Measurements from ENCODE around the gene PDGFB. TPM values are rescaled to one million over a fixed set of nuclear protein-coding genes. Genes with fewer than 3 reads are reported as not detected.

Gene PDGFB
- total and polyA plus RNA-seq, 2 experiments from 2014 or later = 2.5 to 4.3 TPM

DNA sequence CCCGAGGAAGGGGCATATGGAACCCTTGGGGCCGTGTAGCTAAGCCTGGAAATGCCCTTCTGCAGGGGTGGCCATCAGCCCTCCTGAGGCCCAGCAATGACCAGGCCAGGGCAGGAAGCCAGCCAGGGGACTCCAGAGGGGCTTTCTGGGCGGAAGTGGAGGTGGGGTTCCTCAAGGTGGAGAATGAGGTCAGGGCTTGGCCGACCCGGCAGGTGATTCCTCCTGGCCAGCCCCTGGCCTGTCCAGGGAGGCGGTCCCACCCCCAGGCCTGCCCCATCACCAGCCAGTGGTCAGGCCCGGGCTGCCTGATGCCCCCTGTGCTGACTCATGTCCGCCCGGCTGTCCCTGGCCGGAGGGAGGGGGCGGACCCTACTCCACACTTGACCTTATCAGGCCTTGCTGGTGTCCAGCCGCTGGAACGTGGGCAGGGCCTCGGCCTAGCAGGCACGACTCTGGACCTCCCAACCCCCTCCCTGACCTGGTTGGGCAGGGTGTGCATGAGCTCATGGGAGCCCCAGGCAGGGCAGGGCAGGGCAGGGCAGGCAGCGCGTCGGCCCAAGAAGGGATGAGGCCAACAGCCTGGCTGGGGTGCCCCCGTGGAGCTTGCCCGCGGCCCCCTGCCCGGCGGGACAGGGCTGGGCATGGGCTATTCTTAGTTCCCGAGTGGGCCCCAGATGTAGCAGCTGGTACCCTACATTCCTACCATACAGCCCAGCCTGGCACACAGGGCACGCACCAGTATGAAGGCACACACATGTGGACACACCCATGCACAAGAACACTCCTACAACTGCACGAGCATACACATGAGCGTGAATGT is 38.8 kb upstream of the PDGFB start:
- no peak for TF ChIP-seq EZH2phosphoT487 (IDR thresholded peaks at IDR 0.05; ENCODE audit: low read depth, severe bottlenecking, unreplicated experiment)
- TF ChIP-seq EZH2 (IDR thresholded peaks at IDR 0.05; ENCODE audit: borderline replicate concordance) = no peak
- no peaks in the 10 kb centered on the region for H3K9me2 ChIP-seq (replicated peaks; ENCODE audit: insufficient read depth)
- H3K9me3 ChIP-seq (ENCODE audit: low read depth) = no peaks in the 10 kb centered on the region
- no peak overlapping the region for H3K4me3 ChIP-seq
- no peaks in the 10 kb centered on the region for H3K27me3 ChIP-seq
- H3K79me2 ChIP-seq = no peaks in the 10 kb centered on the region
- WGBS (ENCODE audit: low lambda C conversion rate, missing lambda C conversion rate) = 78% methylated on average over 27 of the region's 27 CpGs
- no peak overlapping the region for H3K27ac ChIP-seq
- H3K4me1 ChIP-seq (ENCODE audit: insufficient read depth) = no peaks in the 10 kb centered on the region
- no peak overlapping the region for H2AFZ ChIP-seq
- peak; percentile 54 for DNase-seq (ENCODE audit: low spot score)
- H3K4me2 ChIP-seq = no peak overlapping the region
- H4K20me1 ChIP-seq (ENCODE audit: insufficient read depth, poor library complexity, severe bottlenecking) = no peaks in the 10 kb centered on the region
- no peaks in the 10 kb centered on the region for H3K36me3 ChIP-seq (replicated peaks; ENCODE audit: insufficient read depth, low read depth)

DNA sequence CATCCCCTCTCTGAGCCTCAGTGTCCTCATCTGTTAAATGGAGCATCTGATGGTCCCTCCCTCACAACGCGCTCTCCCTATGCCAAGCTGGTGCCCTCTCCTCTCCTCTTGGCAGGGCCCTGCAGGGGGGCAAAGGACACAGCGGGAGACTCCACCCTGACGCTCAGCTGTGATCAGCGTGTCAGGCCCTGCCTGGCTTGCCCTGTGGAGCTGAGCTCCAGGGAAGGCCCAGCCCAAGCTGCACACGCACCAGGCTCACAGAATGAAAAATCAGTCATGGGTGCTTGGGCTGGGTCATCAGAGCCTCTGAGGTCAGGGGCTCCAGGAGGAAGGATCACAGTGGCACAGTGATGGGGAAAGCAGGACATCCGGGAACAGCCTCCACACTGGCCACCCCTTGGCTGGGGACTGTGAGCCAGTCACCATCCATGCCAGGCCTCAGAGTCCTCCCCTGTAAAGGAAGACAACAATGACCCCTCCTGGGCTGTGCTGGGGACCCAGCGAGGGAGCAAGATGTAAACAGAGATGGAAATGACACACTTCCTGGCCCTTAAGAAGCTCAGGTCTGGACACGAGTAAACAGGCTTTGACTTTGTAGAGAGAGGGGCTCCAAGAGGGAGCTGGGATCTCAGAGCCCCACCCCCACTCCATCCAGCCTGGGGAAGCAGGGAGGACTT is 38.0 kb upstream of the PDGFB start:
- H3K27ac ChIP-seq = no peak overlapping the region
- no peaks in the 10 kb centered on the region for H3K27me3 ChIP-seq
- no peak for DNase-seq (ENCODE audit: low spot score)
- no peaks in the 10 kb centered on the region for H3K36me3 ChIP-seq (replicated peaks; ENCODE audit: insufficient read depth, low read depth)
- H3K9me2 ChIP-seq (replicated peaks; ENCODE audit: insufficient read depth) = no peaks in the 10 kb centered on the region
- H2AFZ ChIP-seq = no peak overlapping the region
- H3K79me2 ChIP-seq = no peaks in the 10 kb centered on the region
- no peak overlapping the region for H3K4me2 ChIP-seq
- no peaks in the 10 kb centered on the region for H3K4me1 ChIP-seq (ENCODE audit: insufficient read depth)
- H3K4me3 ChIP-seq = no peak overlapping the region
- WGBS (ENCODE audit: low lambda C conversion rate, missing lambda C conversion rate) = 83% methylated on average over 9 of the region's 9 CpGs
- H4K20me1 ChIP-seq (ENCODE audit: insufficient read depth, poor library complexity, severe bottlenecking) = no peaks in the 10 kb centered on the region
- TF ChIP-seq, protein P1, sequence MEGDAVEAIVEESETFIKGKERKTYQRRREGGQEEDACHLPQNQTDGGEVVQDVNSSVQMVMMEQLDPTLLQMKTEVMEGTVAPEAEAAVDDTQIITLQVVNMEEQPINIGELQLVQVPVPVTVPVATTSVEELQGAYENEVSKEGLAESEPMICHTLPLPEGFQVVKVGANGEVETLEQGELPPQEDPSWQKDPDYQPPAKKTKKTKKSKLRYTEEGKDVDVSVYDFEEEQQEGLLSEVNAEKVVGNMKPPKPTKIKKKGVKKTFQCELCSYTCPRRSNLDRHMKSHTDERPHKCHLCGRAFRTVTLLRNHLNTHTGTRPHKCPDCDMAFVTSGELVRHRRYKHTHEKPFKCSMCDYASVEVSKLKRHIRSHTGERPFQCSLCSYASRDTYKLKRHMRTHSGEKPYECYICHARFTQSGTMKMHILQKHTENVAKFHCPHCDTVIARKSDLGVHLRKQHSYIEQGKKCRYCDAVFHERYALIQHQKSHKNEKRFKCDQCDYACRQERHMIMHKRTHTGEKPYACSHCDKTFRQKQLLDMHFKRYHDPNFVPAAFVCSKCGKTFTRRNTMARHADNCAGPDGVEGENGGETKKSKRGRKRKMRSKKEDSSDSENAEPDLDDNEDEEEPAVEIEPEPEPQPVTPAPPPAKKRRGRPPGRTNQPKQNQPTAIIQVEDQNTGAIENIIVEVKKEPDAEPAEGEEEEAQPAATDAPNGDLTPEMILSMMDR (IDR thresholded peaks at IDR 0.05; ENCODE audit: poor library complexity) = no peak
- TF ChIP-seq EZH2phosphoT487 (IDR thresholded peaks at IDR 0.05; ENCODE audit: low read depth, severe bottlenecking, unreplicated experiment) (no peak), EZH2 (IDR thresholded peaks at IDR 0.05; ENCODE audit: borderline replicate concordance) (no peak)
- no peaks in the 10 kb centered on the region for H3K9me3 ChIP-seq (ENCODE audit: low read depth)

- H3K9me3 ChIP-seq (ENCODE audit: low read depth) = no peaks in the 10 kb centered on the region
- H3K27ac ChIP-seq = no peak overlapping the region
- H3K4me2 ChIP-seq = no peak overlapping the region
- no peaks in the 10 kb centered on the region for H3K79me2 ChIP-seq
- H3K4me3 ChIP-seq = no peak overlapping the region
- H2AFZ ChIP-seq = no peak overlapping the region
- TF ChIP-seq, protein P1 (IDR thresholded peaks at IDR 0.05; ENCODE audit: poor library complexity) = no peak
- TF ChIP-seq EZH2phosphoT487 (IDR thresholded peaks at IDR 0.05; ENCODE audit: low read depth, severe bottlenecking, unreplicated experiment) (no peak), EZH2 (IDR thresholded peaks at IDR 0.05; ENCODE audit: borderline replicate concordance) (no peak)
- H3K36me3 ChIP-seq (replicated peaks; ENCODE audit: insufficient read depth, low read depth) = no peaks in the 10 kb centered on the region
- H3K9me2 ChIP-seq (replicated peaks; ENCODE audit: insufficient read depth) = no peaks in the 10 kb centered on the region
- no peaks in the 10 kb centered on the region for H3K4me1 ChIP-seq (ENCODE audit: insufficient read depth)
- no peak for DNase-seq (ENCODE audit: low spot score)
- H4K20me1 ChIP-seq (ENCODE audit: insufficient read depth, poor library complexity, severe bottlenecking) = no peaks in the 10 kb centered on the region
- WGBS (ENCODE audit: low lambda C conversion rate, missing lambda C conversion rate) = 87% methylated on average over 6 of the region's 6 CpGs
- no peaks in the 10 kb centered on the region for H3K27me3 ChIP-seq
Observed at GRCh38 chr22:39281126-39281525, 36.3 kb upstream of the PDGFB start.

- H4K20me1 ChIP-seq (ENCODE audit: insufficient read depth, poor library complexity, severe bottlenecking) = no peaks in the 10 kb centered on the region
- no peaks in the 10 kb centered on the region for H3K9me2 ChIP-seq (replicated peaks; ENCODE audit: insufficient read depth)
- 91% methylated on average over 7 of the region's 7 CpGs for WGBS (ENCODE audit: low lambda C conversion rate, missing lambda C conversion rate)
Observed at GRCh38 chr22:39280250-39280649, 35.5 kb upstream of the PDGFB start.

More at GRCh38 chr22:39280250-39280649, 35.5 kb upstream of the PDGFB start:
- no peaks in the 10 kb centered on the region for H3K79me2 ChIP-seq
- DNase-seq (ENCODE audit: low spot score) = no peak
- no peak overlapping the region for H3K27ac ChIP-seq
- no peak overlapping the region for H3K4me2 ChIP-seq
- TF ChIP-seq EZH2 (IDR thresholded peaks at IDR 0.05; ENCODE audit: borderline replicate concordance) = no peak
- TF ChIP-seq, protein P1 (IDR thresholded peaks at IDR 0.05; ENCODE audit: poor library complexity) = no peak
- TF ChIP-seq EZH2phosphoT487 (IDR thresholded peaks at IDR 0.05; ENCODE audit: low read depth, severe bottlenecking, unreplicated experiment) = no peak
- H3K27me3 ChIP-seq = no peaks in the 10 kb centered on the region
- H3K4me1 ChIP-seq (ENCODE audit: insufficient read depth) = no peaks in the 10 kb centered on the region
- no peaks in the 10 kb centered on the region for H3K9me3 ChIP-seq (ENCODE audit: low read depth)
- no peak overlapping the region for H3K4me3 ChIP-seq
- H2AFZ ChIP-seq = no peak overlapping the region
- no peaks in the 10 kb centered on the region for H3K36me3 ChIP-seq (replicated peaks; ENCODE audit: insufficient read depth, low read depth)

All from hepatocyte (in vitro differentiated cells).